ENCODE measurements around the gene FAM114A2.

The FAM114A2 gene

GRCh38 chr5:153981905-153982605 is 56.7 kb downstream of the FAM114A2 start:
- no peak for DNase-seq

- no peak for DNase-seq
Measured at GRCh38 chr5:153979028-153979783, 59.5 kb downstream of the FAM114A2 start.

GRCh38 chr5:153974813-153975163 is 63.9 kb downstream of the FAM114A2 start:
- DNase-seq: no peak

- DNase-seq: no peak
Measured at GRCh38 chr5:153974131-153974812, 64.4 kb downstream of the FAM114A2 start.

GRCh38 chr5:153972240-153972639 is 66.5 kb downstream of the FAM114A2 start:
- DNase-seq: no peak

GRCh38 chr5:153970496-153970895 is 68.2 kb downstream of the FAM114A2 start:
- peak; percentile 88 to 91 for DNase-seq

GRCh38 chr5:153969563-153969895 is 69.2 kb downstream of the FAM114A2 start:
- DNase-seq: no peak

GRCh38 chr5:153968761-153969562 is 69.7 kb downstream of the FAM114A2 start:
- DNase-seq: no peak

GRCh38 chr5:153964880-153965645 is 73.6 kb downstream of the FAM114A2 start:
- no peak for DNase-seq

GRCh38 chr5:153964191-153964879 is 74.4 kb downstream of the FAM114A2 start:
- DNase-seq: no peak

GRCh38 chr5:153960269-153961215 is 78.2 kb downstream of the FAM114A2 start:
- DNase-seq: no peak

GRCh38 chr5:153959134-153959957 is 79.4 kb downstream of the FAM114A2 start:
- DNase-seq: no peak

GRCh38 chr5:153957205-153957604 is 81.5 kb downstream of the FAM114A2 start:
- no peak for DNase-seq

- no peak for DNase-seq
Measured at GRCh38 chr5:153953411-153953810, 85.3 kb downstream of the FAM114A2 start.

GRCh38 chr5:153952893-153953292 is 85.8 kb downstream of the FAM114A2 start:
- no peak for DNase-seq

- no peak for DNase-seq
Measured at GRCh38 chr5:153952057-153952456, 86.7 kb downstream of the FAM114A2 start.

- DNase-seq: no peak
Measured at GRCh38 chr5:153941265-153941664, 97.4 kb downstream of the FAM114A2 start.

Measured in cerebellar nuclear complex (tissue), 1 donor.